ENCODE results near the gene ARSA. TPM values are rescaled to one million over a fixed set of nuclear protein-coding genes. Genes with fewer than 3 reads are reported as not detected.

Gene ARSA
- total and polyA plus RNA-seq, 2 of the 13 experiments (the other 11 are each of a cell fraction or from before 2014, with no cell fraction given) = 9.0 to 11.5 TPM

DNA sequence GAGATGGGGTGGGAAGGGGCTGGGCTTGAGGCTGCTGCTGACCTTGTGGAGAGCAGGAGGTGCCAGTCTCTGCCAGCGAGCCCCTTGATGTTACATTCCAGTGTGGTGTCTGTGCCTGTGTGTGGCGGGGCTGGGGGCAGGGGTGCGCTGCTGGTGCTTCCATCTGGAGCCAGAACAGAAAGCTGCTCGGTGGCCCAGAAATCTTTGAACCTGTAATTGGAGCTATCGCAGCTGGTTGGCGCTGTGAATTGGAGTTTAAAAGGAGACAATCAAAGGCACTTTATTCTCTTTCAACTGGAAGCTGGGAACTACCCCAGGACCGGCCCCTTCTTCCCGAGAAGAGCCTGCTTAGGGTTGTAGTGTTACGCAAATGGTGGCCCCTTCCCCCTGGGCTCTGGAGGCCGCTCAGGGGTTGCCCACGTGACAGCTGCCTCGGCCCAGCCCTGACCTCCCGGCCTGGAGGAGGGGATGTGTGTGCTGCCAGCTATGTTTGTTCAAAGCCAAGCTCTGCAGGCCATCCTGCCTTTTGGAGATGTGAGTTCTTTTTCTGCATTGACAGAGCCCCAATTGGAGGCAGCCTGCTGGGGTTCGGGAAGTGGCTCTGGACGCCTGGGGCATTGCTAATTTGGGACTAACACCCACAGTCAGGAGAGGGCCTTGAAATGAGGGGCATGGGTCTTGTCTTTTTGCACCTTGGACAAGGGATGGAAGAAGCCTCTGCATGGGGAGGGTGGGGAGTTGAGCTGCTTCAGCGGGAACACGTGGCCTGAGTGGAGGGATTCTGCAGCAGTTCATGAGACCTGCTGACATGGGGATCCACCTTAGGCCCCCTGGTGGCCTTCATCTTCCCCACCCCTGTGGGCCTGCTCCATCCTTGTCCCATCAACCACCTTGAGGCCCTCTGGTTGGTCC lies 14.0 kb upstream of the ARSA start (continued):
- TF ChIP-seq, protein P1, sequence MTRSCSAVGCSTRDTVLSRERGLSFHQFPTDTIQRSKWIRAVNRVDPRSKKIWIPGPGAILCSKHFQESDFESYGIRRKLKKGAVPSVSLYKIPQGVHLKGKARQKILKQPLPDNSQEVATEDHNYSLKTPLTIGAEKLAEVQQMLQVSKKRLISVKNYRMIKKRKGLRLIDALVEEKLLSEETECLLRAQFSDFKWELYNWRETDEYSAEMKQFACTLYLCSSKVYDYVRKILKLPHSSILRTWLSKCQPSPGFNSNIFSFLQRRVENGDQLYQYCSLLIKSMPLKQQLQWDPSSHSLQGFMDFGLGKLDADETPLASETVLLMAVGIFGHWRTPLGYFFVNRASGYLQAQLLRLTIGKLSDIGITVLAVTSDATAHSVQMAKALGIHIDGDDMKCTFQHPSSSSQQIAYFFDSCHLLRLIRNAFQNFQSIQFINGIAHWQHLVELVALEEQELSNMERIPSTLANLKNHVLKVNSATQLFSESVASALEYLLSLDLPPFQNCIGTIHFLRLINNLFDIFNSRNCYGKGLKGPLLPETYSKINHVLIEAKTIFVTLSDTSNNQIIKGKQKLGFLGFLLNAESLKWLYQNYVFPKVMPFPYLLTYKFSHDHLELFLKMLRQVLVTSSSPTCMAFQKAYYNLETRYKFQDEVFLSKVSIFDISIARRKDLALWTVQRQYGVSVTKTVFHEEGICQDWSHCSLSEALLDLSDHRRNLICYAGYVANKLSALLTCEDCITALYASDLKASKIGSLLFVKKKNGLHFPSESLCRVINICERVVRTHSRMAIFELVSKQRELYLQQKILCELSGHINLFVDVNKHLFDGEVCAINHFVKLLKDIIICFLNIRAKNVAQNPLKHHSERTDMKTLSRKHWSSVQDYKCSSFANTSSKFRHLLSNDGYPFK (CRISPR knock-in tag; IDR thresholded peaks at IDR 0.05; ENCODE audit: borderline replicate concordance) = 0 out of 2 replicates have a peak, but pooled peaks have one; percentile 6
- TF ChIP-seq KDM6A (CRISPR knock-in tag; IDR thresholded peaks at IDR 0.05; ENCODE audit: low read depth) (no peak; the same call in 1 of the 2 replicates), MEIS1 (CRISPR knock-in tag; IDR thresholded peaks at IDR 0.05; ENCODE audit: borderline replicate concordance) (no peak; the same call in none of the 2 replicates), ZNF543 (CRISPR knock-in tag; IDR thresholded peaks at IDR 0.05) (0 out of 2 replicates have a peak, but pooled peaks have one; percentile 55), RAD51 (IDR thresholded peaks at IDR 0.05; ENCODE audit: borderline replicate concordance) (peak; percentile 79; the same call in 1 of the 2 replicates), PAF1 (CRISPR knock-in tag; IDR thresholded peaks at IDR 0.05) (no peak), YY1 (IDR thresholded peaks at IDR 0.05; ENCODE audit: insufficient read depth, insufficient replicate concordance, low read depth, low read length) (peak; percentile 30), NR1H2 (CRISPR knock-in tag; IDR thresholded peaks at IDR 0.05; ENCODE audit: borderline replicate concordance, low read depth) (0 out of 2 replicates have a peak, but pooled peaks have one; percentile 34), SALL1 (CRISPR knock-in tag; IDR thresholded peaks at IDR 0.05) (peak; percentile 86)
- TF ChIP-seq, protein P2, sequence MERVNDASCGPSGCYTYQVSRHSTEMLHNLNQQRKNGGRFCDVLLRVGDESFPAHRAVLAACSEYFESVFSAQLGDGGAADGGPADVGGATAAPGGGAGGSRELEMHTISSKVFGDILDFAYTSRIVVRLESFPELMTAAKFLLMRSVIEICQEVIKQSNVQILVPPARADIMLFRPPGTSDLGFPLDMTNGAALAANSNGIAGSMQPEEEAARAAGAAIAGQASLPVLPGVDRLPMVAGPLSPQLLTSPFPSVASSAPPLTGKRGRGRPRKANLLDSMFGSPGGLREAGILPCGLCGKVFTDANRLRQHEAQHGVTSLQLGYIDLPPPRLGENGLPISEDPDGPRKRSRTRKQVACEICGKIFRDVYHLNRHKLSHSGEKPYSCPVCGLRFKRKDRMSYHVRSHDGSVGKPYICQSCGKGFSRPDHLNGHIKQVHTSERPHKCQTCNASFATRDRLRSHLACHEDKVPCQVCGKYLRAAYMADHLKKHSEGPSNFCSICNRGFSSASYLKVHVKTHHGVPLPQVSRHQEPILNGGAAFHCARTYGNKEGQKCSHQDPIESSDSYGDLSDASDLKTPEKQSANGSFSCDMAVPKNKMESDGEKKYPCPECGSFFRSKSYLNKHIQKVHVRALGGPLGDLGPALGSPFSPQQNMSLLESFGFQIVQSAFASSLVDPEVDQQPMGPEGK (CRISPR knock-in tag; IDR thresholded peaks at IDR 0.05) = peak; percentile 83
- TF ChIP-seq, protein P3, sequence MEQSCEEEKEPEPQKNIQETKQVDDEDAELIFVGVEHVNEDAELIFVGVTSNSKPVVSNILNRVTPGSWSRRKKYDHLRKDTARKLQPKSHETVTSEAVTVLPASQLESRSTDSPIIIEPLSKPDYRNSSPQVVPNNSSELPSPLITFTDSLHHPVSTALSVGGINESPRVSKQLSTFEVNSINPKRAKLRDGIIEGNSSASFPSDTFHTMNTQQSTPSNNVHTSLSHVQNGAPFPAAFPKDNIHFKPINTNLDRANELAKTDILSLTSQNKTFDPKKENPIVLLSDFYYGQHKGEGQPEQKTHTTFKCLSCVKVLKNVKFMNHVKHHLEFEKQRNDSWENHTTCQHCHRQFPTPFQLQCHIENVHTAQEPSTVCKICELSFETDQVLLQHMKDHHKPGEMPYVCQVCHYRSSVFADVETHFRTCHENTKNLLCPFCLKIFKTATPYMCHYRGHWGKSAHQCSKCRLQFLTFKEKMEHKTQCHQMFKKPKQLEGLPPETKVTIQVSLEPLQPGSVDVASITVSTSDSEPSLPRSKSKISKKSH (CRISPR knock-in tag; IDR thresholded peaks at IDR 0.05; ENCODE audit: borderline replicate concordance) = 0 out of 2 replicates have a peak, but pooled peaks have one; percentile 9
- TF ChIP-seq, protein P4, sequence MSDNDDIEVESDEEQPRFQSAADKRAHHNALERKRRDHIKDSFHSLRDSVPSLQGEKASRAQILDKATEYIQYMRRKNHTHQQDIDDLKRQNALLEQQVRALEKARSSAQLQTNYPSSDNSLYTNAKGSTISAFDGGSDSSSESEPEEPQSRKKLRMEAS (IDR thresholded peaks at IDR 0.05) = peak; percentile 92
- TF ChIP-seq, protein P5, sequence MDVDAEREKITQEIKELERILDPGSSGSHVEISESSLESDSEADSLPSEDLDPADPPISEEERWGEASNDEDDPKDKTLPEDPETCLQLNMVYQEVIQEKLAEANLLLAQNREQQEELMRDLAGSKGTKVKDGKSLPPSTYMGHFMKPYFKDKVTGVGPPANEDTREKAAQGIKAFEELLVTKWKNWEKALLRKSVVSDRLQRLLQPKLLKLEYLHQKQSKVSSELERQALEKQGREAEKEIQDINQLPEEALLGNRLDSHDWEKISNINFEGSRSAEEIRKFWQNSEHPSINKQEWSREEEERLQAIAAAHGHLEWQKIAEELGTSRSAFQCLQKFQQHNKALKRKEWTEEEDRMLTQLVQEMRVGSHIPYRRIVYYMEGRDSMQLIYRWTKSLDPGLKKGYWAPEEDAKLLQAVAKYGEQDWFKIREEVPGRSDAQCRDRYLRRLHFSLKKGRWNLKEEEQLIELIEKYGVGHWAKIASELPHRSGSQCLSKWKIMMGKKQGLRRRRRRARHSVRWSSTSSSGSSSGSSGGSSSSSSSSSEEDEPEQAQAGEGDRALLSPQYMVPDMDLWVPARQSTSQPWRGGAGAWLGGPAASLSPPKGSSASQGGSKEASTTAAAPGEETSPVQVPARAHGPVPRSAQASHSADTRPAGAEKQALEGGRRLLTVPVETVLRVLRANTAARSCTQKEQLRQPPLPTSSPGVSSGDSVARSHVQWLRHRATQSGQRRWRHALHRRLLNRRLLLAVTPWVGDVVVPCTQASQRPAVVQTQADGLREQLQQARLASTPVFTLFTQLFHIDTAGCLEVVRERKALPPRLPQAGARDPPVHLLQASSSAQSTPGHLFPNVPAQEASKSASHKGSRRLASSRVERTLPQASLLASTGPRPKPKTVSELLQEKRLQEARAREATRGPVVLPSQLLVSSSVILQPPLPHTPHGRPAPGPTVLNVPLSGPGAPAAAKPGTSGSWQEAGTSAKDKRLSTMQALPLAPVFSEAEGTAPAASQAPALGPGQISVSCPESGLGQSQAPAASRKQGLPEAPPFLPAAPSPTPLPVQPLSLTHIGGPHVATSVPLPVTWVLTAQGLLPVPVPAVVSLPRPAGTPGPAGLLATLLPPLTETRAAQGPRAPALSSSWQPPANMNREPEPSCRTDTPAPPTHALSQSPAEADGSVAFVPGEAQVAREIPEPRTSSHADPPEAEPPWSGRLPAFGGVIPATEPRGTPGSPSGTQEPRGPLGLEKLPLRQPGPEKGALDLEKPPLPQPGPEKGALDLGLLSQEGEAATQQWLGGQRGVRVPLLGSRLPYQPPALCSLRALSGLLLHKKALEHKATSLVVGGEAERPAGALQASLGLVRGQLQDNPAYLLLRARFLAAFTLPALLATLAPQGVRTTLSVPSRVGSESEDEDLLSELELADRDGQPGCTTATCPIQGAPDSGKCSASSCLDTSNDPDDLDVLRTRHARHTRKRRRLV (CRISPR knock-in tag; IDR thresholded peaks at IDR 0.05) = 0 out of 2 replicates have a peak, but pooled peaks have one; percentile 17
- TF ChIP-seq, protein P6, sequence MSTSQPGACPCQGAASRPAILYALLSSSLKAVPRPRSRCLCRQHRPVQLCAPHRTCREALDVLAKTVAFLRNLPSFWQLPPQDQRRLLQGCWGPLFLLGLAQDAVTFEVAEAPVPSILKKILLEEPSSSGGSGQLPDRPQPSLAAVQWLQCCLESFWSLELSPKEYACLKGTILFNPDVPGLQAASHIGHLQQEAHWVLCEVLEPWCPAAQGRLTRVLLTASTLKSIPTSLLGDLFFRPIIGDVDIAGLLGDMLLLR (CRISPR knock-in tag; IDR thresholded peaks at IDR 0.05) = 0 out of 2 replicates have a peak, but pooled peaks have one; percentile 15

All from HepG2 (cell line).